GM23338 (cell line): ENCODE measurements around the gene TMEM271. TPM values are rescaled to one million over a fixed set of nuclear protein-coding genes. Genes with fewer than 3 reads are reported as not detected.

ENCODE experiments used
- ATAC-seq: fragments of 200-7000 bp; cut with Tn5 transposase; 3 replicates; pipeline ENCODE4 v1.9.1; 2020
- DNase-seq: peaks from one replicate; pipeline ENCODE4 v3.0.0-alpha.2; 2015; ENCODE audit warnings: low spot score
- H2AFZ ChIP-seq: fragments of 200-600 bp; sonication (generic); 2 replicates; pipeline ENCODE4 v1.8.0; 2016; ENCODE audit warnings: antibody characterized with exemption, mild to moderate bottlenecking, moderate library complexity
- H3F3A ChIP-seq: fragments of 200-600 bp; sonication (generic); replicated peaks from 2 replicates; pipeline ENCODE4 v1.8.0; 2017; ENCODE audit warnings: antibody characterized with exemption, mixed run types, low read depth
- H3K27ac ChIP-seq: fragments of 200-600 bp; sonication (generic); 2 replicates; pipeline ENCODE4 v1.6.1; 2016; ENCODE audit warnings: low read depth
- H3K27me3 ChIP-seq: fragments of 200-600 bp; sonication (generic); 2 replicates; pipeline ENCODE4 v1.8.0; 2016; ENCODE audit warnings: mild to moderate bottlenecking, mixed run types, moderate library complexity; ENCODE audit not compliant: insufficient read depth
- H3K36me3 ChIP-seq: fragments of 200-600 bp; sonication (generic); 2 replicates; pipeline ENCODE4 v1.8.0; 2016; ENCODE audit warnings: mild to moderate bottlenecking; ENCODE audit not compliant: insufficient read depth
- H3K4me1 ChIP-seq: fragments of 200-600 bp; sonication (generic); 2 replicates; pipeline ENCODE4 v1.8.0; 2016; ENCODE audit warnings: mild to moderate bottlenecking, moderate library complexity; ENCODE audit not compliant: insufficient read depth
- H3K4me2 ChIP-seq: fragments of 200-600 bp; sonication (generic); 2 replicates; pipeline ENCODE4 v1.7.1; 2017; ENCODE audit warnings: mixed run types
- H3K4me3 ChIP-seq: fragments of 200-600 bp; sonication (generic); 2 replicates; pipeline ENCODE4 v1.6.1; 2016; ENCODE audit warnings: mixed run types
- H3K79me2 ChIP-seq: fragments of 200-600 bp; sonication (generic); replicated peaks from 2 replicates; pipeline ENCODE4 v1.8.0; 2017; ENCODE audit warnings: mild to moderate bottlenecking; ENCODE audit not compliant: insufficient read depth
- H3K9me2 ChIP-seq: fragments of 200-600 bp; sonication (generic); 2 replicates; pipeline ENCODE4 v1.8.0; 2017; ENCODE audit not compliant: insufficient read depth
- H4K20me1 ChIP-seq: fragments of 200-600 bp; sonication (generic); replicated peaks from 2 replicates; pipeline ENCODE4 v1.8.0; 2017; ENCODE audit warnings: mild to moderate bottlenecking; ENCODE audit not compliant: insufficient read depth
- H3K27ac Mint-ChIP-seq: 2 replicates; pipeline ENCODE4 v1.8.0; 2020; ENCODE audit warnings: inconsistent platforms, mild to moderate bottlenecking, moderate library complexity, mixed read lengths
- H3K27me3 Mint-ChIP-seq: 3 replicates; pipeline ENCODE4 v1.8.0; 2022; ENCODE audit warnings: low read depth, mild to moderate bottlenecking, moderate library complexity, mixed read lengths, inconsistent platforms; ENCODE audit not compliant: insufficient read depth, poor library complexity
- H3K36me3 Mint-ChIP-seq: 3 replicates; pipeline ENCODE4 v1.8.0; 2021; ENCODE audit warnings: low read depth, mild to moderate bottlenecking, inconsistent platforms, moderate library complexity, mixed read lengths
- H3K4me1 Mint-ChIP-seq: 3 replicates; pipeline ENCODE4 v1.8.0; 2020; ENCODE audit warnings: mild to moderate bottlenecking, inconsistent platforms, mixed read lengths
- H3K4me3 Mint-ChIP-seq: 3 replicates; pipeline ENCODE4 v1.8.0; 2021; ENCODE audit warnings: moderate library complexity, mild to moderate bottlenecking, inconsistent platforms, mixed read lengths
- H3K9me3 Mint-ChIP-seq: 3 replicates; pipeline ENCODE4 v1.8.0; 2020; ENCODE audit warnings: moderate library complexity, mild to moderate bottlenecking, inconsistent platforms, mixed read lengths
- CREB1 ChIP-seq: fragments of 250-450 bp; sonication (Bioruptor Pico); IDR thresholded peaks from 2 replicates; pipeline ENCODE4 v1.5.0; 2020; ENCODE audit warnings: low read depth, mild to moderate bottlenecking, moderate library complexity
- ETS1 ChIP-seq: IDR thresholded peaks from 2 replicates; pipeline ENCODE4 v1.6.1; 2016; ENCODE audit warnings: antibody characterized with exemption
- EZH2 ChIP-seq: fragments of 200-600 bp; sonication (generic); IDR thresholded peaks from one replicate; pipeline ENCODE4 v1.8.0; 2017; ENCODE audit warnings: antibody characterized with exemption, mild to moderate bottlenecking, low read depth; ENCODE audit not compliant: unreplicated experiment
- EZH2phosphoT487 ChIP-seq: fragments of 200-600 bp; sonication (generic); IDR thresholded peaks from one replicate; pipeline ENCODE4 v1.8.1; 2018; ENCODE audit warnings: antibody characterized with exemption; ENCODE audit not compliant: unreplicated experiment
- JUNB ChIP-seq: IDR thresholded peaks from one replicate; pipeline ENCODE4 v1.6.1; 2016; ENCODE audit warnings: antibody characterized with exemption; ENCODE audit not compliant: unreplicated experiment
- NANOG ChIP-seq: IDR thresholded peaks from 2 replicates; pipeline ENCODE4 v1.6.1; 2016; ENCODE audit warnings: antibody characterized with exemption, borderline replicate concordance
- POLR2AphosphoS5 ChIP-seq: IDR thresholded peaks from 2 replicates; pipeline ENCODE4 v1.6.1; 2016; ENCODE audit warnings: antibody characterized with exemption, low read depth
- STAT1 ChIP-seq: IDR thresholded peaks from one replicate; pipeline ENCODE4 v1.6.1; 2016; ENCODE audit warnings: antibody characterized with exemption; ENCODE audit not compliant: unreplicated experiment
- ZNF114 ChIP-seq: fragments of 250-450 bp; sonication (Bioruptor Pico); IDR thresholded peaks from 2 replicates; pipeline ENCODE4 v1.5.0; 2020; ENCODE audit warnings: mild to moderate bottlenecking, moderate library complexity
- ZNF331 ChIP-seq: fragments of 250-450 bp; sonication (Bioruptor Pico); IDR thresholded peaks from 2 replicates; pipeline ENCODE4 v1.5.0; 2020; ENCODE audit warnings: low read depth, mild to moderate bottlenecking, moderate library complexity
- ZNF462 ChIP-seq: fragments of 250-450 bp; sonication (Bioruptor Pico); IDR thresholded peaks from 2 replicates; pipeline ENCODE4 v1.5.0; 2020; ENCODE audit warnings: mild to moderate bottlenecking, moderate library complexity
- polyA plus RNA-seq: library from polyadenylated mRNA; unstranded; fragments of >200 nt; fragmentation: Nextera tagmentation; extraction: Ambion mirVana; gene quantifications from 2 replicates; pipeline ENCODE4 v1.2.1, GENCODE V29; 2016
- total RNA-seq: library from RNA; depleted of rRNA; stranded (reverse); fragments of >200 nt; shearing (Covaris generic); gene quantifications from 2 replicates; pipeline ENCODE4 v1.2.3, GENCODE V29; 2014
- TF ChIP-seq, protein P1 (sequence below), 2 experiments: fragments of 200-600 bp in 1 of 2; sonication (generic) in 1 of 2; conservative IDR thresholded peaks; 2 replicates each; pipeline versions ENCODE4 v1.5.1 to v1.6.1; 2016 to 2017; ENCODE audit warnings: antibody characterized with exemption in 2 of 2, low read depth in 2 of 2, mild to moderate bottlenecking in 2 of 2, moderate library complexity in 1 of 2
- TF ChIP-seq, protein P2 (sequence below): IDR thresholded peaks from one replicate; pipeline ENCODE4 v1.6.1; 2018; ENCODE audit warnings: antibody characterized with exemption; ENCODE audit not compliant: unreplicated experiment

Gene TMEM271
- total and polyA plus RNA-seq, 2 experiments from 2014 or later, result 0.11 TPM; not detected in 1

DNA sequence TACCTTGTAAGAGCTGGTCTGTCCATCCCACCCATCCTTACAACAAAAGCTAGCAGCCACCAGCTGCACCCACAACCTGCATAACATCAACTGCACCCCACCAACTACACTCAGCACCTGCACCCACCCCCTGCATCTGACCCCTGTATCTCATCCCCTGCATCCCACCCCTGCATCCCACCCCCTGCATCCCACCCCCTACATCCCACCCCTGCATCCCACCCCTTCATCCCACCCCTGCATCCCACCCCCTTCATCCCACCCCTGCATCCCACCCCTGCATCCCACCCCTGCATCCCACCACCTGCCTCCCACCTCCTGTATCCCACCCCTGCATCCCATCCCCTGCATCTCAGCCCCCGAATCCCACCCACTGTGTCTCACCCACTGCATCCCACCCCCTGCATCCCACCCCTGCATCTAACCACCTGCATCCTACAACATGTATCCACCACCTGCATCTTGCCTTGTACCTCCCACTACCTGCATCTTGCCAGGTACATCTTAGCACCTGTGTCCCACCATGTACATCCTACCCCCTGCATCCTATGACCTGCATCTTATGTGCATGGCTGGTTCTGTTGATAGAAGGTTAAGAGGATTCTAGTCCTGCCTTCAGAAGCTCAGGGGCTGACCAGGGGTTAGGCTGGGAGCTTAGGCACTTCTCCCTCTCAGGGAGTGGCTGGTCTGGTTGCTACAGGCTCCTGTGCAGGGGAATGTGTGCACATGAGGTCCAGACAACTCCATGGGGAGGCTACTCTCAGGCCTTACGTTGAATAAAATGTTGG, 9.4 kb downstream of the TMEM271 start:
- no peak overlapping the region for H3K27ac Mint-ChIP-seq
- ATAC-seq, result no peak

More for the DNA sequence above, 9.4 kb downstream of the TMEM271 start:
- TF ChIP-seq ZNF331 (CRISPR knock-in tag) (no peak), STAT1 (no peak), NANOG (no peak), CREB1 (CRISPR knock-in tag) (no peak), POLR2AphosphoS5 (no peak), EZH2 (no peak), ETS1 (no peak), ZNF114 (CRISPR knock-in tag) (no peak), EZH2phosphoT487 (no peak), ZNF462 (CRISPR knock-in tag) (no peak), JUNB (no peak)
- TF ChIP-seq, protein P1, sequence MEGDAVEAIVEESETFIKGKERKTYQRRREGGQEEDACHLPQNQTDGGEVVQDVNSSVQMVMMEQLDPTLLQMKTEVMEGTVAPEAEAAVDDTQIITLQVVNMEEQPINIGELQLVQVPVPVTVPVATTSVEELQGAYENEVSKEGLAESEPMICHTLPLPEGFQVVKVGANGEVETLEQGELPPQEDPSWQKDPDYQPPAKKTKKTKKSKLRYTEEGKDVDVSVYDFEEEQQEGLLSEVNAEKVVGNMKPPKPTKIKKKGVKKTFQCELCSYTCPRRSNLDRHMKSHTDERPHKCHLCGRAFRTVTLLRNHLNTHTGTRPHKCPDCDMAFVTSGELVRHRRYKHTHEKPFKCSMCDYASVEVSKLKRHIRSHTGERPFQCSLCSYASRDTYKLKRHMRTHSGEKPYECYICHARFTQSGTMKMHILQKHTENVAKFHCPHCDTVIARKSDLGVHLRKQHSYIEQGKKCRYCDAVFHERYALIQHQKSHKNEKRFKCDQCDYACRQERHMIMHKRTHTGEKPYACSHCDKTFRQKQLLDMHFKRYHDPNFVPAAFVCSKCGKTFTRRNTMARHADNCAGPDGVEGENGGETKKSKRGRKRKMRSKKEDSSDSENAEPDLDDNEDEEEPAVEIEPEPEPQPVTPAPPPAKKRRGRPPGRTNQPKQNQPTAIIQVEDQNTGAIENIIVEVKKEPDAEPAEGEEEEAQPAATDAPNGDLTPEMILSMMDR (conservative IDR thresholded peaks at IDR 0.05; ENCODE audit: low read depth in 2 of 2), result no peak
- TF ChIP-seq, protein P2, sequence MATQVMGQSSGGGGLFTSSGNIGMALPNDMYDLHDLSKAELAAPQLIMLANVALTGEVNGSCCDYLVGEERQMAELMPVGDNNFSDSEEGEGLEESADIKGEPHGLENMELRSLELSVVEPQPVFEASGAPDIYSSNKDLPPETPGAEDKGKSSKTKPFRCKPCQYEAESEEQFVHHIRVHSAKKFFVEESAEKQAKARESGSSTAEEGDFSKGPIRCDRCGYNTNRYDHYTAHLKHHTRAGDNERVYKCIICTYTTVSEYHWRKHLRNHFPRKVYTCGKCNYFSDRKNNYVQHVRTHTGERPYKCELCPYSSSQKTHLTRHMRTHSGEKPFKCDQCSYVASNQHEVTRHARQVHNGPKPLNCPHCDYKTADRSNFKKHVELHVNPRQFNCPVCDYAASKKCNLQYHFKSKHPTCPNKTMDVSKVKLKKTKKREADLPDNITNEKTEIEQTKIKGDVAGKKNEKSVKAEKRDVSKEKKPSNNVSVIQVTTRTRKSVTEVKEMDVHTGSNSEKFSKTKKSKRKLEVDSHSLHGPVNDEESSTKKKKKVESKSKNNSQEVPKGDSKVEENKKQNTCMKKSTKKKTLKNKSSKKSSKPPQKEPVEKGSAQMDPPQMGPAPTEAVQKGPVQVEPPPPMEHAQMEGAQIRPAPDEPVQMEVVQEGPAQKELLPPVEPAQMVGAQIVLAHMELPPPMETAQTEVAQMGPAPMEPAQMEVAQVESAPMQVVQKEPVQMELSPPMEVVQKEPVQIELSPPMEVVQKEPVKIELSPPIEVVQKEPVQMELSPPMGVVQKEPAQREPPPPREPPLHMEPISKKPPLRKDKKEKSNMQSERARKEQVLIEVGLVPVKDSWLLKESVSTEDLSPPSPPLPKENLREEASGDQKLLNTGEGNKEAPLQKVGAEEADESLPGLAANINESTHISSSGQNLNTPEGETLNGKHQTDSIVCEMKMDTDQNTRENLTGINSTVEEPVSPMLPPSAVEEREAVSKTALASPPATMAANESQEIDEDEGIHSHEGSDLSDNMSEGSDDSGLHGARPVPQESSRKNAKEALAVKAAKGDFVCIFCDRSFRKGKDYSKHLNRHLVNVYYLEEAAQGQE, result no peak
- no peak for DNase-seq
- Mint-ChIP-seq H3K9me3 (peaks cover 48% of the 10 kb centered on the region), H3K4me1 (no peaks in the 10 kb centered on the region; the same call in 2 of the 3 replicates), H3K36me3 (peaks cover 7% of the 10 kb centered on the region; the same call in 2 of the 3 replicates), H3K27me3 (peaks cover 14% of the 10 kb centered on the region), H3K4me3 (no peak overlapping the region)
- Histone ChIP-seq H3K9me2 (no peaks in the 10 kb centered on the region), H3K4me1 (no peaks in the 10 kb centered on the region), H3K4me2 (no peak overlapping the region), H3K4me3 (no peak overlapping the region), H3K79me2 (no peaks in the 10 kb centered on the region), H3K36me3 (no peaks in the 10 kb centered on the region), H2AFZ (no peak overlapping the region), H3F3A (no peaks in the 10 kb centered on the region), H3K27ac (no peak overlapping the region), H4K20me1 (no peaks in the 10 kb centered on the region), H3K27me3 (peaks cover 14% of the 10 kb centered on the region)
